ENCODE results near the gene RAB34. TPM values are rescaled to one million over a fixed set of nuclear protein-coding genes. Genes with fewer than 3 reads are reported as not detected.
A peak's percentile ranks its signal among the peaks of the same experiment; 100 is the strongest.
"Not testable (repeated sequence)": the region's sequence is repeated elsewhere in the genome, so short reads cannot be mapped to it uniquely, and the experiment has no call there.

The RAB34 gene
- total and polyA plus RNA-seq, 8 donors: 79.4 to 213 (median 189) TPM

- peaks cover 0 to 16% of the 10 kb centered on the region in 2 donors for H3K4me1 ChIP-seq
- H3K9me3 ChIP-seq: no peaks in the 10 kb centered on the region
- no peak for ATAC-seq
- no peak for TF ChIP-seq CTCF (IDR thresholded peaks at IDR 0.05)
- DNase-seq: no peak
- no peak overlapping the region for H3K4me3 ChIP-seq
- H3K36me3 ChIP-seq: peaks cover 0 to 4% of the 10 kb centered on the region in 2 donors
- H3K27me3 ChIP-seq: no peaks in the 10 kb centered on the region
- intact Hi-C loops (cut with DNase I): no loop called here
- H3K27ac ChIP-seq: no peak overlapping the region
Measured at GRCh38 chr17:28737770-28738679, 20.4 kb upstream of the RAB34 start.

GRCh38 chr17:28737316-28737715 is 19.6 kb upstream of the RAB34 start:
- intact Hi-C loops (cut with DNase I): no loop called here
- Histone ChIP-seq H3K36me3 (peaks cover 0 to 4% of the 10 kb centered on the region in 2 donors), H3K4me1 (peaks cover 0 to 10% of the 10 kb centered on the region in 2 donors), H3K27me3 (no peaks in the 10 kb centered on the region), H3K4me3 (no peak overlapping the region), H3K9me3 (no peaks in the 10 kb centered on the region), H3K27ac (no peak overlapping the region)
- ATAC-seq (no peak), DNase-seq (no peak)
- TF ChIP-seq CTCF (IDR thresholded peaks at IDR 0.05): no peak

- ATAC-seq; H3K36me3 ChIP-seq; intact Hi-C loops (cut with DNase I): not testable (repeated sequence)
Measured at GRCh38 chr17:28735913-28736769, 18.5 kb upstream of the RAB34 start.

GRCh38 chr17:28735242-28735722 is 17.6 kb upstream of the RAB34 start:
- intact Hi-C loops (cut with DNase I): no loop called here
- Histone ChIP-seq H3K27ac (no peak overlapping the region), H3K4me1 (no peaks in the 10 kb centered on the region), H3K9me3 (no peaks in the 10 kb centered on the region), H3K4me3 (no peak overlapping the region), H3K27me3 (no peaks in the 10 kb centered on the region), H3K36me3 (peaks cover 0 to 4% of the 10 kb centered on the region in 2 donors)
- ATAC-seq (peak; percentile 67), DNase-seq (no peak)
- TF ChIP-seq CTCF (IDR thresholded peaks at IDR 0.05): no peak

More at GRCh38 chr17:28735913-28736769, 18.5 kb upstream of the RAB34 start:
- H3K4me3 ChIP-seq, DNase-seq, H3K27ac ChIP-seq, H3K27me3 ChIP-seq, H3K4me1 ChIP-seq, H3K9me3 ChIP-seq: not testable (repeated sequence)

- TF ChIP-seq CTCF (IDR thresholded peaks at IDR 0.05): no peak
- Histone ChIP-seq H3K4me1 (peaks cover 0 to 2% of the 10 kb centered on the region in 2 donors), H3K9me3 (no peaks in the 10 kb centered on the region), H3K4me3 (no peak overlapping the region), H3K27me3 (no peaks in the 10 kb centered on the region), H3K36me3 (peaks cover 0 to 4% of the 10 kb centered on the region in 2 donors), H3K27ac (no peak overlapping the region)
- ATAC-seq (no peak), DNase-seq (no peak)
- intact Hi-C loops (cut with DNase I): no loop called here
Measured at GRCh38 chr17:28734712-28735241, 17.1 kb upstream of the RAB34 start.
